Right lobe of liver (tissue), 4 donors: ENCODE results near the gene BAHD1.

Source experiments
- CTCF ChIP-seq, 4 donors: fragments of 200-600 bp in 3 of 4; fragments of 450-650 bp in 1 of 4; IDR thresholded peaks; one replicate each; pipeline versions ENCODE4 v1.5.1 to v1.8.0; 2016 to 2022; ENCODE audit warnings: antibody characterized with exemption in 4 of 4, mild to moderate bottlenecking in 2 of 4
- POLR2A ChIP-seq: fragments of 450-650 bp; IDR thresholded peaks from one replicate; pipeline ENCODE4 v1.6.1; 2017; ENCODE audit warnings: antibody characterized with exemption, mild to moderate bottlenecking
- donor health status: DM: no; HTN: no; CAD: no.
- donor health status: DM: no; HTN: no; CAD: no.
- donor health status: DM: no; HTN: yes; CAD: no.

GRCh38 chr15:40392986-40393948 is 47.5 kb upstream of the BAHD1 start:
- TF ChIP-seq CTCF (IDR thresholded peaks at IDR 0.05) (no peak), POLR2A (no peak)
